Tibial artery (tissue), 4 donors: ENCODE results near the gene MCL1.
"Not testable (repeated sequence)": the region's sequence is repeated elsewhere in the genome, so short reads cannot be mapped to it uniquely, and the experiment has no call there.

Experiments used
- DNase-seq, 2 donors: peaks; one replicate each; pipeline ENCODE4 v3.0.0-alpha.2; 2019
- H3K27ac ChIP-seq, 2 donors: fragments of 200-600 bp; sonication (generic) in 1 of 2; 1 replicate in 1 of 2; 2 replicates in 1 of 2; pipeline ENCODE4 v1.5.1; 2018 to 2019; ENCODE audit warnings: mild to moderate bottlenecking in 1 of 2
- H3K27me3 ChIP-seq, 2 donors: fragments of 200-600 bp; sonication (generic) in 1 of 2; one replicate each; pipeline versions ENCODE4 v1.5.1 to v1.6.0; 2016 to 2019
- H3K36me3 ChIP-seq, 3 donors: fragments of 200-600 bp; sonication (generic) in 2 of 3; one replicate each; pipeline ENCODE4 v1.5.1; 2016 to 2019; ENCODE audit warnings: mild to moderate bottlenecking in 2 of 3
- H3K4me1 ChIP-seq, 4 donors: fragments of 200-600 bp; sonication (generic) in 2 of 4; 1 replicate in 3 of 4; 2 replicates in 1 of 4; pipeline ENCODE4 v1.5.1; 2016 to 2019
- H3K4me3 ChIP-seq, 2 donors: fragments of 200-600 bp; sonication (generic) in 1 of 2; 1 replicate in 1 of 2; 2 replicates in 1 of 2; pipeline ENCODE4 v1.5.1; 2018 to 2019; ENCODE audit warnings: mild to moderate bottlenecking in 2 of 2
- H3K9me3 ChIP-seq, 3 donors: fragments of 200-600 bp; sonication (generic) in 1 of 3; one replicate each; pipeline ENCODE4 v1.5.1; 2016 to 2019
- CTCF ChIP-seq, 2 experiments: fragments of 200-600 bp in 1 of 2; fragments of 450-650 bp in 1 of 2; IDR thresholded peaks; one replicate each; pipeline ENCODE4 v1.5.1; 2017 to 2019; ENCODE audit warnings: antibody characterized with exemption in 2 of 2, mild to moderate bottlenecking in 1 of 2, moderate library complexity in 1 of 2
- intact Hi-C: fragments of 100-400 bp; cut with DNase I; formaldehyde crosslinking; loops from one replicate; pipeline ENCODE4 v1.15.0; 2023; ENCODE audit warnings: low total_unique reads

The MCL1 gene

DNA sequence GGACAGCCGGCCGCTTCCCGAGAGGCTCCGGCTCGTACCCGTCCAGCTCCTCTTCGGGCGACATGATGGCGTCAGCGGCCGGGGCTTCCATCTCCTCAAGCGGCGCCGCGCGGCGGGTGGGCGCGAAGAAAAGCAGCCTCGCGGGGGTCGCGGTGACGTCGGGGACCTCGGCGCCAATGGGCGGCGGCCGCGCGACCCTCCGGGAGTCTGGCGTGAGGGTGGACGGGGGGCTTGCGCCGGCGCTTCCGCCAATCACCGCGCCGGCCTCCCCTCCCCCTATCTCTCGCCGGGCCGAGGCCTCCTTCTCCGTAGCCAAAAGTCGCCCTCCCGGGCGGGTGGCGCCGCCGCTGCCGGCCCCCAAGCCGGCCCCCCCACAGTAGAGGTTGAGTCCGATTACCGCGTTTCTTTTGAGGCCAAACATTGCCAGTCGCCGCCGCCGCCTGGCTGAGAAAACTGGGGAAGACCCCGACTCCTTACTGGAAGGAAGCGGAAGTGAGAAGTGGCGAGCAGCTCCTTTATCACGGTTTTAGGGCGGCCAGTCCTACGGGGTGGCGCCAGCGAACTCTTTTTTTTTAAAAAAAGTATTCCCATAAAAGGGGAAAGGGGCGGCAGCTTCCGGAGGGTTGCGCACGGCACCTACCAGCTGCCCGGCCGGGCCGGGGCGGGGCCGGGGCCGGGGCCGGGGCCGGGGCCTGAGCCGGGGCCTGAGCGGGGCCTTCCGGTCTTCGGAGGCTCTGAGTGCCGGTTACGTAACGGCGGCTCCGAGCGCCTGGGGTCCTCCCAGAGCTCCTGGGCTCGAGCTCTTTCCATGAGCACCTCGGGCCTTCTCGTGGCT lies at the start of gene MCL1:
Gene MCL1, minus strand, starts transcription at position 501 of the 835 bp plus-strand sequence. Its CDS starts 80 bp downstream, at position 421.
- Histone ChIP-seq H3K27ac (peak within 1 kb of the TSS; percentile 99), H3K9me3 (no peaks in the 10 kb centered on the region), H3K36me3 (peaks cover 39 to 48% (median 39%) of the 10 kb centered on the region in 3 donors), H3K4me1 (peaks cover 0 to 27% (median 12%) of the 10 kb centered on the region in 4 donors), H3K4me3 (peak within 1 kb of the TSS; percentile 93 to 97), H3K27me3 (no peaks in the 10 kb centered on the region)
- peak; percentile 93 to 97 for DNase-seq
- intact Hi-C loops, result loop anchor here (2.0 to 5.0 kb wide), 2 partner anchors 19 to 43 kb away; no protein-coding TSS in a partner anchor
- TF ChIP-seq CTCF (IDR thresholded peaks at IDR 0.05), result no peak

GRCh38 chr1:150628766-150629114 lies 49.3 kb upstream of the MCL1 start:
- no peak for DNase-seq
- intact Hi-C loops, result loop anchor here (2.0 to 5.0 kb wide), 2 partner anchors 68 to 261 kb away; no protein-coding TSS in a partner anchor
- Histone ChIP-seq H3K36me3 (peaks cover 36 to 40% (median 36%) of the 10 kb centered on the region in 3 donors), H3K9me3 (no peaks in the 10 kb centered on the region), H3K4me1 (peaks cover 4 to 23% (median 13%) of the 10 kb centered on the region in 4 donors), H3K4me3 (peak overlapping the region; percentile 62 to 68), H3K27me3 (no peaks in the 10 kb centered on the region), H3K27ac (peak overlapping the region; percentile 85 to 94)
- TF ChIP-seq CTCF (IDR thresholded peaks at IDR 0.05), result no peak

GRCh38 chr1:150627826-150628410 lies 48.5 kb upstream of the MCL1 start:
- intact Hi-C loops, result loop anchor here (2.0 to 5.0 kb wide), 2 partner anchors 67 to 261 kb away; no protein-coding TSS in a partner anchor
- Histone ChIP-seq H3K36me3 (peaks cover 39 to 46% (median 41%) of the 10 kb centered on the region in 3 donors), H3K4me1 (peaks cover 4 to 26% (median 13%) of the 10 kb centered on the region in 4 donors), H3K9me3 (no peaks in the 10 kb centered on the region), H3K27ac (peak overlapping the region in 1 of 2 donors; percentile 94), H3K27me3 (no peaks in the 10 kb centered on the region), H3K4me3 (peak overlapping the region in 1 of 2 donors; percentile 62)
- no peak for TF ChIP-seq CTCF (IDR thresholded peaks at IDR 0.05)
- DNase-seq, result no peak

DNA sequence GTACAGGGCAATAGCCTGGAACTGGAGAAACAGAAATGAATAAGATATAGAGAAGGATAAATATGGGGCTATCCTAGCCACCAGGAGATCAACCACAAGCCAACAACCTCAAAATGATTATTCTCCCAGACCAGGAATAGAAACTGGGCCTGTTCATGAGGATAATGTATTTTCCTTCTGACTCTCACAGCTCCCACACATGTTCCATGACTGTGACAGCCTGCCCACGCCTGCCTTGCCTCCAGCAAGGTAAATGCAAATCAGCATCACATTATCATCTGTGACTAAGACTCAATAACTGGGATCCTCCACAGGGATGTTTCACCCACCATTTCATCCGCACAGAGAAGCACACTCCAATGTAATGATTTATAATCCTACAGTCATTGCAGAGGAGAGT lies 46.7 kb upstream of the MCL1 start:
- no peak overlapping the region for H3K27ac ChIP-seq
- H3K9me3 ChIP-seq, result no peaks in the 10 kb centered on the region
- peaks cover 39 to 53% (median 43%) of the 10 kb centered on the region in 3 donors for H3K36me3 ChIP-seq
- no peak for DNase-seq
- no peak for TF ChIP-seq CTCF (IDR thresholded peaks at IDR 0.05)
- no peaks in the 10 kb centered on the region for H3K27me3 ChIP-seq
- intact Hi-C loops, result loop anchor here (5.0 kb wide), 1 partner anchor 259 kb away; no protein-coding TSS in a partner anchor
- no peak overlapping the region for H3K4me3 ChIP-seq
- H3K4me1 ChIP-seq, result peaks cover 4 to 44% (median 25%) of the 10 kb centered on the region in 4 donors

DNA sequence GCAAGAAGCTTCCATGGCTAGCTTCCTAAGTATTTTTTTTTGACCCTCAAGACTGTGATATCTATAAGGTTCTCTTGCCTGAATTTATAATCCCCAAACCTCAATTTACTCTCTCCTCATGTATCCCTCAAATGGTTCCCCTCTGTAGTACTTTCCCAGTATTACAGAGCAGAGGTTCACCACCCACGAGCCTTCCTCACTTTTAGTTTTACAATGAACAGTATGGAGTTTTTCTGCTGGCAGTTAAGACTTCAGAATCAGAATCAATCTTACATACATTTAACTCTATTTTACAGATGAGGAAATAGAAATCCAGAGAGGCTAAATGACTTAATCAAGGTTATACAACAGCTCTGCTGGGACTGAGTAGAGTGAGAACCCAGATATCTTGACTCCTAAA lies 45.1 kb upstream of the MCL1 start:
- not testable (repeated sequence) for H3K27me3 ChIP-seq, H3K9me3 ChIP-seq, H3K4me3 ChIP-seq, H3K27ac ChIP-seq, DNase-seq
- Histone ChIP-seq H3K36me3 (peaks cover 39 to 53% (median 51%) of the 10 kb centered on the region in 3 donors), H3K4me1 (peaks cover 4 to 51% (median 36%) of the 10 kb centered on the region in 4 donors)
- intact Hi-C loops, result loop anchor here (5.0 kb wide), 1 partner anchor 47 kb away; the partner anchor contains the start of gene MCL1

DNA sequence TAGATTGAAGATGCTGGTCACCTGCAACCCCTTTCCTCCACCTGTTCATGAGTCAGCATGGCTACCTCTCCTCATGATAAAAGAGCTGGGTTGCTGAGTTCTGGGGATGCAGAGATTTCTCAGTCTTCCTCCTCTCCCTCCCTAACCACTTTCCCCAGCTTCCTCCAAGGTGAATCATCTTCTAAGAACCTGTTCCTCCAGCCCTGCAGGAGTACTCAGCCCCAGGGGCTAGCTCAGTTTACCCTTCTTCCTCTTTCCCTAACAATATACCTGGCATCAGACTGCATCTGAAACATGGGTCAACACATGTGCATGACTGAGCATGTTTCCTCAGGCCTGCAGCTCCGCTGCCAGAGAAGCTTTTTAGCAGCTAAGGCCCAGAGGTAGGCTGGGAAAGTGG lies 44.7 kb upstream of the MCL1 start:
- intact Hi-C loops, result loop anchor here (5.0 kb wide), 1 partner anchor 47 kb away; the partner anchor contains the start of gene MCL1
- Histone ChIP-seq H3K27ac (peak overlapping the region in 1 of 2 donors; percentile 9), H3K36me3 (peaks cover 39 to 53% (median 51%) of the 10 kb centered on the region in 3 donors)

More for the DNA sequence above, 44.7 kb upstream of the MCL1 start:
- H3K27me3 ChIP-seq, DNase-seq, H3K4me3 ChIP-seq, H3K9me3 ChIP-seq: not testable (repeated sequence)
- H3K4me1 ChIP-seq, result peaks cover 3 to 55% (median 39%) of the 10 kb centered on the region in 4 donors
